Erythroblast (primary cell): ENCODE data around the gene HPN.

Experiments
- GATA1 ChIP-seq: IDR thresholded peaks from 2 replicates; pipeline ENCODE4 v1.6.1; 2011; ENCODE audit warnings: low read depth, mild to moderate bottlenecking, control low read depth, low read length, moderate library complexity
- POLR2A ChIP-seq: IDR thresholded peaks from 2 replicates; pipeline ENCODE4 v1.6.1; 2011; ENCODE audit warnings: mild to moderate bottlenecking, low read length

DNA sequence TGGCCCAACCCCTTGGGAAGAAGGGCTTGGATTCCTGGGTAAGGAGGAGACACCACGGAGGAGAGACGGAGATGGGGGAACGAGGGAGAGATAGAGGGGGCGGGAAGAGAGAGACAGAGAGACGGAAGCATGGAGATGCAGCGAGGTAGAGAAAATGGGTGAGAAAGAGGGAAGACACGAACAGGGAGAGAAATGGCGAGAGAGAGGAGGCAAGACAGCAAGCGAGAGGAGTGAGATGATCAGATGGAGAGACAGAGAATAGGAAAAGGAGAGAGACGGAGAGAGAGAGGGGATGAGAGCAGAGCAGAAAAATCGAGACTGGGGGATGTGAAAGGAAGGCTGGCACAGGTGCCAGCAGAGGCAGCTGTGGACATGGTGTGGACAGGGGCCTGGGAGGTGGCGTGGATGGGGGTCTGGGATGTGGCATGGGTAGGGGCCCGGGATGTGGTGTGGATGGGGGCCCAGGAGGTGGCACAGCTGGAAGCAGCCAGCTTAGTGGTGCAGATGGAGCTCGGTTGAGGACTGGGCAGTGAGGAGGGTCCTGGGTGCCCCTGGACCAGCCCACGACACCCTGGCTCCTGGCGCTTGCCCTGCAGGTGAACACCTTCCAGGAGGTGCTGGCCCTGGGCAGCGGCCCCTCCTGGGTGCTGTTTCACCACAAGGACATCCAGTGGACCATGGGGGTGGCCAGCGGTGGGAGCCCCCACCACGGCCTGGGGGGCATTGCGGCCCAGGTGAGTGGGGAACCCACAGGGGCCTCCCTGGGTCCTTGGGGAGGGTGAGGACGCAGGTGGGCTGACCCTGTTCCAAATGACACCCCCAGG, 33.9 kb downstream of the HPN start:
- TF ChIP-seq POLR2A = no peak
- TF ChIP-seq GATA1 = no peak
